Measurements from ENCODE around the gene GET3.

Gene GET3

DNA sequence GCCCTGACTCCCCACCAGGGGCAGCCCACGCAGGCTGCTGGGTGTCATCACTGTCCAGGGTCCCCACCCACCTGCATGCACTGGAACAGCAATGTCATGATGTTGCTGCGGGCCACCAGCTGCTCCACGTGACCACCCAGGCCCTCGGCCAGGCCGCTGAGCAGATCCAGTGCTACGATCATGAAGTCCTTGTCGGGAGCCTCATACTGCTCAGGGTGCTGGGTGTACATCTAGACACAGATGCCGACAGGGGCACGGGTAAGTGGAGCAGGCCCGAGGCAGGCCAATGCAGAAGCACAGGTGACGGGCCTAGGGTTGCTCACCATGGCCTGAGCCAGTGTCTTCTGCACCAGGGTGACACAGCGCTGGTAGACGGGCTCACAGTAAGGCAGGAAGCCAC lies 32.1 kb upstream of the GET3 start:
- no peak overlapping the region for H3K27ac ChIP-seq (ENCODE audit: low read depth, low read length)
- H3K9me3 ChIP-seq (ENCODE audit: insufficient read depth, low read length), result no peaks in the 10 kb centered on the region
- no peak overlapping the region for H3K4me3 ChIP-seq (ENCODE audit: insufficient read depth, low read length, poor library complexity, severe bottlenecking)
- no peaks in the 10 kb centered on the region for H3K27me3 ChIP-seq (ENCODE audit: low read length)
- H3F3A ChIP-seq (ENCODE audit: insufficient read depth), result peaks cover 4% of the 10 kb centered on the region; the same call in 1 of the 2 replicates
- H3K36me3 ChIP-seq (ENCODE audit: low read length), result peaks cover 11% of the 10 kb centered on the region; the same call in 1 of the 2 replicates
- TF ChIP-seq EZH2phosphoT487 (conservative IDR thresholded peaks at IDR 0.05; ENCODE audit: low read length), result no peak
- TF ChIP-seq, protein P1, sequence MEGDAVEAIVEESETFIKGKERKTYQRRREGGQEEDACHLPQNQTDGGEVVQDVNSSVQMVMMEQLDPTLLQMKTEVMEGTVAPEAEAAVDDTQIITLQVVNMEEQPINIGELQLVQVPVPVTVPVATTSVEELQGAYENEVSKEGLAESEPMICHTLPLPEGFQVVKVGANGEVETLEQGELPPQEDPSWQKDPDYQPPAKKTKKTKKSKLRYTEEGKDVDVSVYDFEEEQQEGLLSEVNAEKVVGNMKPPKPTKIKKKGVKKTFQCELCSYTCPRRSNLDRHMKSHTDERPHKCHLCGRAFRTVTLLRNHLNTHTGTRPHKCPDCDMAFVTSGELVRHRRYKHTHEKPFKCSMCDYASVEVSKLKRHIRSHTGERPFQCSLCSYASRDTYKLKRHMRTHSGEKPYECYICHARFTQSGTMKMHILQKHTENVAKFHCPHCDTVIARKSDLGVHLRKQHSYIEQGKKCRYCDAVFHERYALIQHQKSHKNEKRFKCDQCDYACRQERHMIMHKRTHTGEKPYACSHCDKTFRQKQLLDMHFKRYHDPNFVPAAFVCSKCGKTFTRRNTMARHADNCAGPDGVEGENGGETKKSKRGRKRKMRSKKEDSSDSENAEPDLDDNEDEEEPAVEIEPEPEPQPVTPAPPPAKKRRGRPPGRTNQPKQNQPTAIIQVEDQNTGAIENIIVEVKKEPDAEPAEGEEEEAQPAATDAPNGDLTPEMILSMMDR (IDR thresholded peaks at IDR 0.05; ENCODE audit: insufficient read depth, low read length, poor library complexity, severe bottlenecking), result no peak
- H3K4me2 ChIP-seq (ENCODE audit: low read depth, low read length, poor library complexity, severe bottlenecking), result no peak overlapping the region
- no peaks in the 10 kb centered on the region for H3K9me2 ChIP-seq (replicated peaks; ENCODE audit: insufficient read depth, low read length)
- H2AFZ ChIP-seq (ENCODE audit: low read depth, low read length, severe bottlenecking), result no peak overlapping the region
- H4K20me1 ChIP-seq (ENCODE audit: low read depth, low read length), result no peaks in the 10 kb centered on the region
- H3K79me2 ChIP-seq (ENCODE audit: insufficient read depth, low read length), result peaks cover 1% of the 10 kb centered on the region; the same call in 1 of the 2 replicates
- H3K9ac ChIP-seq (ENCODE audit: low read length), result no peak overlapping the region

DNA sequence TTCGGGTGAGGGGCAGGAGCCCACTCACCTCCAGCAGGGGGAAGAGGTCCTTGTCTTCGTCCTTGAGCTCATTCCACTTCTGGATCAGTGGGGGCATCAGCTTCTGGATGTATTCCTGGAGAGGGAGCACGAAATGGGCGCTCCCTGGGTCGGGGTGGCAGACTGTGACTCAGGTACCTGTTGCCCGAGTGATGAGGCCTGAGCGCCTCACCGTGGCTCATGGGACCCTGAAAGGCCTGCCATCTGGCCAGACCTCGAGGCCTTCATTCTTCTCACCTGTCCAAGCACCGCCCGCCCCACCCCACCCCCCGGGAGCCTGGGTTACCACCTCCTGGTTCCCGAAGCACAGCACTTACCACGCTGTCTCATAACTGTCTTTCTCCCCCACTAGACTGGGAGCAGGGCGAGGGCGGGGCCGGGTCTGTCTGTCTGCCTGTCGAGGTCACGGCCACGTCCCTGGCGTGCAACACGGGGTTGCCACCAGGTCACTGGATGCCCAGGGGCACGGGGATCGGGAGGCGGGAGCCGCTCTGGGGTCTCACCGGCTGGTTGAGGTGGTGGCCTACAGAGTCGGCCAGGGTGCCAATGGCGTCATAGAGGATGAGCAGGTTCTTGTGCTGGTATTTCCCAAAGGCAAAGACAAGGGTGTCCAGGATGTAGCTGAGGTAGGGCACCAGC lies 31.5 kb upstream of the GET3 start:
- Histone ChIP-seq H3K79me2 (ENCODE audit: insufficient read depth, low read length) (peaks cover 3% of the 10 kb centered on the region; the same call in 1 of the 2 replicates), H4K20me1 (ENCODE audit: low read depth, low read length) (no peaks in the 10 kb centered on the region), H3K9ac (ENCODE audit: low read length) (no peak overlapping the region), H3K9me2 (replicated peaks; ENCODE audit: insufficient read depth, low read length) (no peaks in the 10 kb centered on the region), H3K4me3 (ENCODE audit: insufficient read depth, low read length, poor library complexity, severe bottlenecking) (no peak overlapping the region), H3F3A (ENCODE audit: insufficient read depth) (peaks cover 4% of the 10 kb centered on the region; the same call in 1 of the 2 replicates), H3K27me3 (ENCODE audit: low read length) (no peaks in the 10 kb centered on the region), H3K36me3 (ENCODE audit: low read length) (peaks cover 15% of the 10 kb centered on the region; the same call in 1 of the 2 replicates), H3K9me3 (ENCODE audit: insufficient read depth, low read length) (no peaks in the 10 kb centered on the region), H3K27ac (ENCODE audit: low read depth, low read length) (no peak overlapping the region), H2AFZ (ENCODE audit: low read depth, low read length, severe bottlenecking) (no peak overlapping the region), H3K4me2 (ENCODE audit: low read depth, low read length, poor library complexity, severe bottlenecking) (no peak overlapping the region)
- no peak for TF ChIP-seq EZH2phosphoT487 (conservative IDR thresholded peaks at IDR 0.05; ENCODE audit: low read length)
- TF ChIP-seq, protein P1 (IDR thresholded peaks at IDR 0.05; ENCODE audit: insufficient read depth, low read length, poor library complexity, severe bottlenecking), result no peak

DNA sequence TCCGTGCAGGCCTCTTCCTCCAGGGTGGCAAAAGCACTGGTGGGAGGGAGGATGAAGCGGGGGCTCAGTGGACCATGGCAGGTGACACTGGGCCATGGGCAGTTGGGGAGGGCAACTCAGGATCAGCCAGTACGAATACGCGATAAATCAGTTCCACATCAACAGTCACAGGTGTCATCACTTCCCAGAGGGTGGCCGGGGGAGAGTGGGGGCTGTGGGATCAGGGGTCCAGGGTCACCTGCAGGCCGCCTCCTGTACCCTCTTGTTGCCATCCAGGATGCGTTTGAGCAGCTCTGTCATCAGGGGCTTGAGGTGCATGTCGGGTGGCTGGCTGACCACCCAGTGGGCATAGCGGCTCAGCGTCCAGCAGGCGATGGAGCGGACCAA lies 31.0 kb upstream of the GET3 start:
- Histone ChIP-seq H3K79me2 (ENCODE audit: insufficient read depth, low read length) (peaks cover 3% of the 10 kb centered on the region; the same call in 1 of the 2 replicates), H3F3A (ENCODE audit: insufficient read depth) (peaks cover 4% of the 10 kb centered on the region; the same call in 1 of the 2 replicates), H3K36me3 (ENCODE audit: low read length) (peaks cover 15% of the 10 kb centered on the region; the same call in 1 of the 2 replicates), H3K4me3 (ENCODE audit: insufficient read depth, low read length, poor library complexity, severe bottlenecking) (no peak overlapping the region), H3K27ac (ENCODE audit: low read depth, low read length) (no peak overlapping the region), H3K4me2 (ENCODE audit: low read depth, low read length, poor library complexity, severe bottlenecking) (no peak overlapping the region), H3K9ac (ENCODE audit: low read length) (no peak overlapping the region), H2AFZ (ENCODE audit: low read depth, low read length, severe bottlenecking) (no peak overlapping the region), H3K27me3 (ENCODE audit: low read length) (no peaks in the 10 kb centered on the region), H3K9me2 (replicated peaks; ENCODE audit: insufficient read depth, low read length) (no peaks in the 10 kb centered on the region), H4K20me1 (ENCODE audit: low read depth, low read length) (no peaks in the 10 kb centered on the region), H3K9me3 (ENCODE audit: insufficient read depth, low read length) (no peaks in the 10 kb centered on the region)
- TF ChIP-seq, protein P1 (IDR thresholded peaks at IDR 0.05; ENCODE audit: insufficient read depth, low read length, poor library complexity, severe bottlenecking), result no peak
- no peak for TF ChIP-seq EZH2phosphoT487 (conservative IDR thresholded peaks at IDR 0.05; ENCODE audit: low read length)

Measured in SU-DHL-6 (cell line).